ENCODE data around the gene C1QL4. TPM values are rescaled to one million over a fixed set of nuclear protein-coding genes. Genes with fewer than 3 reads are reported as not detected.
"Not testable (repeated sequence)": the region's sequence is repeated elsewhere in the genome, so short reads cannot be mapped to it uniquely, and the experiment has no call there.

Gene C1QL4
- polyA plus RNA-seq, 3 donors from 2014 or later = not detected

DNA sequence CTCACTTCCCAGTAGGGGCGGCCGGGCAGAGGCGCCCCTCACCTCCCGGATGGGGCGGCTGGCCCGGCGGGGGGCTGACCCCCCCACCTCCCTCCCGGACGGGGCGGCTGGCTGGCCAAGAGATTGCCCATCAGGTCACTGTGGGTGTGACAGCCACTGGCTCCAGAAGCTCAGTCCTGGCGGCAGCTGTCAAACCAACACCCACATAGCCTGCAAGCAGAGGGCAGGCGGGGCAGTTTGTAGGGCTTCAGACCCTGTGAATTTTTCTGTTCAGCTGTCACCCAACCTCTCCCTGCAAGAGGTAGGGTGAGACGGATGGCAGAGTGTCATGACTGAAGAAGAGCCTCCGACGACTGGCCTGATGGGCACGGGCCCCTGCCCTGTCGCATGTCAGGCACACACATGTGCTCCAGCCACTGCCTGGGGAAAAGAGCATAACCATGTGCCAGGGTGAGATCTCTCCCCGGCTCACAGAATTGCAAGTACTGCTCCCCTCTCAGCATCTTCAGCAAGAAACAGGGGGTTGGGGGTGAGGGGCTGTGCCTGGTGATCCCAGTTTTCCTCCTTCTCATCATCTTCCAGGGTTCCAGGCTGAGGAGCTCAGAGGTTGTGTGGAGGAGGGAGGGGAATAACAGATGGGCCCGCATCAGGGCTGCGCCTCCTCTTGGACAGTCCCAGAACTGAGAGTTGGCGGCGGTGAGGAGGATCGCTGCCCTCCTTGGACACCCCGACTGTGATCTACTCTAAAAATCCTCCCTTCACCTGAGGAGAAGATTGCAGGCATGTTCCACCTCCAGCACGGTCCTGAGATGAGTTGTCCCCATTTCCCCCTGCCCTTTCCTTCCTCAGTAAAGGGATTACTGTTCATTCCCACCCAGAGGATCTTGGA lies 53.2 kb downstream of the C1QL4 start:
- H3K27ac Mint-ChIP-seq = no peak overlapping the region

DNA sequence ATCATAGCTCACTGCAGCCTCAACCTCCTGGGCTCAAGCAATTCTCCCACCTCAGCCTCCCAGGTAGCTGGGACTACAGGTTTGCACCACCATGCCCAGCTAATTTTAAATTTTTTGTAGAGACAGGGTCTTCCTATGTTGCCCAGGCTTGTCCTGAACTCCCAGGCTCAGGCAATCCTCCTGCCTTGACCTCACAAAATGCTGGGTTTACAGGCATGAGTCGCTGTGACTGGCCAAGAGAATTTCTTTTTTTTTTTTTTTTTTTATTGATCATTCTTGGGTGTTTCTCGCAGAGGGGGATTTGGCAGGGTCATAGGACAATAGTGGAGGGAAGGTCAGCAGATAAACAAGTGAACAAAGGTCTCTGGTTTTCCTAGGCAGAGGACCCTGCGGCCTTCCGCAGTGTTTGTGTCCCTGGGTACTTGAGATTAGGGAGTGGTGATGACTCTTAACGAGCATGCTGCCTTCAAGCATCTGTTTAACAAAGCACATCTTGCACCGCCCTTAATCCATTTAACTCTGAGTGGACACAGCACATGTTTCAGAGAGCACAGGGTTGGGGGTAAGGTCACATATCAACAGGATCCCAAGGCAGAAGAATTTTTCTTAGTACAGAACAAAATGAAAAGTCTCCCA lies 54.1 kb downstream of the C1QL4 start:
- H3K27ac Mint-ChIP-seq, DNase-seq, H3K36me3 Mint-ChIP-seq, H3K9me3 Mint-ChIP-seq, H3K4me3 Mint-ChIP-seq, H3K4me1 Mint-ChIP-seq: not testable (repeated sequence)
- H3K27me3 Mint-ChIP-seq (ENCODE audit: low read depth in 3 of 3) = peaks cover 2 to 15% (median 8%) of the 10 kb centered on the region in 3 donors

More for the DNA sequence above, 53.2 kb downstream of the C1QL4 start:
- Mint-ChIP-seq H3K4me1 (no peaks in the 10 kb centered on the region), H3K4me3 (no peak overlapping the region), H3K27me3 (ENCODE audit: low read depth in 3 of 3) (peaks cover 2 to 17% (median 7%) of the 10 kb centered on the region in 3 donors), H3K36me3 (no peaks in the 10 kb centered on the region), H3K9me3 (no peaks in the 10 kb centered on the region)
- DNase-seq = no peak

Other genes with a start within 250 kb of the C1QL4 start
- gene DHH, start 242.4 kb downstream of the C1QL4 start, polyA plus RNA-seq = not detected
- gene LMBR1L, start 226.3 kb downstream of the C1QL4 start, polyA plus RNA-seq = 10 to 100 TPM; 15.9 to 46.0 (median 39.6) TPM
- 100 to 1,000 TPM; 477 to 869 (median 576) TPM for gene TUBA1B, start 205.8 kb downstream of the C1QL4 start, polyA plus RNA-seq
- 100 to 1,000 TPM; 157 to 209 (median 206) TPM for gene TUBA1A, start 148.1 kb downstream of the C1QL4 start, polyA plus RNA-seq
- gene TUBA1C, start 72.1 kb downstream of the C1QL4 start, polyA plus RNA-seq = 10 to 100 TPM; 27.8 to 45.8 (median 42.1) TPM
- gene PRPH, start 42.0 kb downstream of the C1QL4 start, polyA plus RNA-seq = not detected
- 1 to 10 TPM; 1.9 to 4.1 (median 2.6) TPM for gene TROAP, start 13.9 kb downstream of the C1QL4 start, polyA plus RNA-seq
- not detected for gene DNAJC22, start 9.7 kb upstream of the C1QL4 start, polyA plus RNA-seq
- gene SPATS2, start 30.3 kb upstream of the C1QL4 start, polyA plus RNA-seq = 10 to 100 TPM in 1 of 3 donors, 1 to 10 TPM in 1, not detected in 1; 3.1 to 10.8 TPM
- 1 to 10 TPM in 1 of 3 donors, under 1 TPM in 1, not detected in 1; 0.96 to 1.1 TPM for gene KCNH3, start 201.8 kb upstream of the C1QL4 start, polyA plus RNA-seq
- gene MCRS1, start 231.0 kb upstream of the C1QL4 start, polyA plus RNA-seq = 100 to 1,000 TPM in 1 of 3 donors, 10 to 100 TPM in 2; 76.3 to 101 (median 88.2) TPM